HepG2 (cell line): ENCODE measurements around the gene CYB5R2. TPM values are rescaled to one million over a fixed set of nuclear protein-coding genes. Genes with fewer than 3 reads are reported as not detected.

ENCODE experiments used
- ARID4A ChIP-seq: sonication (generic); formaldehyde crosslinking; IDR thresholded peaks from 2 replicates; pipeline ENCODE4 v1.5.0; 2020; ENCODE audit warnings: mild to moderate bottlenecking, missing genetic modification reagents, borderline replicate concordance
- MIER2 ChIP-seq: IDR thresholded peaks from 2 replicates; pipeline ENCODE4 v1.6.1; 2016; ENCODE audit warnings: missing biosample characterization, missing genetic modification reagents
- MXI1 ChIP-seq: IDR thresholded peaks from 3 replicates; pipeline ENCODE4 v1.6.1; 2012; ENCODE audit warnings: low read depth, low read length, inconsistent platforms, borderline replicate concordance
- NPAS2 ChIP-seq: sonication (generic); formaldehyde crosslinking; IDR thresholded peaks from 2 replicates; pipeline ENCODE4 v1.8.0; 2022; ENCODE audit warnings: mild to moderate bottlenecking, missing genetic modification reagents, borderline replicate concordance
- RBM39 ChIP-seq: fragments of 200-400 bp; formaldehyde crosslinking; IDR thresholded peaks from one replicate; pipeline ENCODE4 v1.6.1; 2018; ENCODE audit warnings: antibody characterized with exemption, mild to moderate bottlenecking, low read depth, low read length; ENCODE audit not compliant: poor library complexity, severe bottlenecking
- SUZ12 ChIP-seq: fragments of 150-350 bp; IDR thresholded peaks from 2 replicates; pipeline ENCODE4 v1.6.1; 2014; ENCODE audit warnings: low read depth, low read length
- TBX2 ChIP-seq: sonication (generic); formaldehyde crosslinking; IDR thresholded peaks from 2 replicates; pipeline ENCODE4 v1.5.0; 2020; ENCODE audit warnings: missing genetic modification reagents, mild to moderate bottlenecking, borderline replicate concordance
- THYN1 ChIP-seq: sonication (generic); formaldehyde crosslinking; IDR thresholded peaks from 2 replicates; pipeline ENCODE4 v1.8.1; 2023; ENCODE audit warnings: low read depth, mild to moderate bottlenecking, moderate library complexity, missing genetic modification reagents, borderline replicate concordance
- TIGD3 ChIP-seq: sonication (generic); formaldehyde crosslinking; IDR thresholded peaks from 2 replicates; pipeline ENCODE4 v1.5.1; 2020; ENCODE audit warnings: mild to moderate bottlenecking, missing genetic modification reagents, borderline replicate concordance
- ZBTB34 ChIP-seq: sonication (generic); formaldehyde crosslinking; IDR thresholded peaks from 2 replicates; pipeline ENCODE4 v1.8.0; 2022; ENCODE audit warnings: mild to moderate bottlenecking, missing genetic modification reagents
- ZNF431 ChIP-seq: sonication (generic); formaldehyde crosslinking; IDR thresholded peaks from 2 replicates; pipeline ENCODE4 v1.9.0; 2022; ENCODE audit warnings: missing genetic modification reagents, low read depth, mild to moderate bottlenecking, borderline replicate concordance
- ZNF674 ChIP-seq: sonication (generic); formaldehyde crosslinking; IDR thresholded peaks from 2 replicates; pipeline ENCODE4 v1.5.0; 2020; ENCODE audit warnings: low read depth, mild to moderate bottlenecking, missing genetic modification reagents
- ZNF83 ChIP-seq: sonication (generic); formaldehyde crosslinking; IDR thresholded peaks from 2 replicates; pipeline ENCODE4 v1.4.0; 2020; ENCODE audit warnings: missing genetic modification reagents, mild to moderate bottlenecking, borderline replicate concordance
- ZSCAN21 ChIP-seq: sonication (generic); formaldehyde crosslinking; IDR thresholded peaks from 2 replicates; pipeline ENCODE4 v1.8.0; 2022; ENCODE audit warnings: mild to moderate bottlenecking, missing genetic modification reagents, moderate library complexity, borderline replicate concordance
- ZSCAN5A ChIP-seq: sonication (generic); formaldehyde crosslinking; IDR thresholded peaks from 2 replicates; pipeline ENCODE4 v1.8.0; 2022; ENCODE audit warnings: mild to moderate bottlenecking, missing genetic modification reagents, borderline replicate concordance
- polyA plus RNA-seq, 8 experiments: library from polyadenylated mRNA; depleted of rRNA in 3 of 8; stranded (reverse) in 7 of 8; unstranded in 1 of 8; fragments of >200 nt; fragmentation: Illumina TruSeq in 4 of 8; extraction: Trizol in 4 of 8; gene quantifications; 2 replicates each; pipeline versions ENCODE4 v1.2.1 to v1.2.3, GENCODE V29; 2011 to 2016; ENCODE audit warnings: low read depth in 4 of 8, missing spikeins in 1 of 8, mixed read lengths in 1 of 8; ENCODE audit not compliant: insufficient read depth in 1 of 8
- total RNA-seq, 5 experiments: library from RNA; depleted of rRNA; stranded (reverse); fragments of >200 nt; fragmentation: Illumina TruSeq; extraction: Trizol; gene quantifications; 2 replicates each; pipeline ENCODE4 v1.2.3, GENCODE V29; 2016; ENCODE audit warnings: low read depth in 1 of 5
- TF ChIP-seq, protein P1 (sequence below): sonication (generic); formaldehyde crosslinking; IDR thresholded peaks from 2 replicates; pipeline ENCODE4 v1.4.0; 2020; ENCODE audit warnings: missing genetic modification reagents

Gene CYB5R2
- total and polyA plus RNA-seq, 2 of the 13 experiments (the other 11 are each of a cell fraction or from before 2014, with no cell fraction given) = 0.40 to 0.51 TPM

DNA sequence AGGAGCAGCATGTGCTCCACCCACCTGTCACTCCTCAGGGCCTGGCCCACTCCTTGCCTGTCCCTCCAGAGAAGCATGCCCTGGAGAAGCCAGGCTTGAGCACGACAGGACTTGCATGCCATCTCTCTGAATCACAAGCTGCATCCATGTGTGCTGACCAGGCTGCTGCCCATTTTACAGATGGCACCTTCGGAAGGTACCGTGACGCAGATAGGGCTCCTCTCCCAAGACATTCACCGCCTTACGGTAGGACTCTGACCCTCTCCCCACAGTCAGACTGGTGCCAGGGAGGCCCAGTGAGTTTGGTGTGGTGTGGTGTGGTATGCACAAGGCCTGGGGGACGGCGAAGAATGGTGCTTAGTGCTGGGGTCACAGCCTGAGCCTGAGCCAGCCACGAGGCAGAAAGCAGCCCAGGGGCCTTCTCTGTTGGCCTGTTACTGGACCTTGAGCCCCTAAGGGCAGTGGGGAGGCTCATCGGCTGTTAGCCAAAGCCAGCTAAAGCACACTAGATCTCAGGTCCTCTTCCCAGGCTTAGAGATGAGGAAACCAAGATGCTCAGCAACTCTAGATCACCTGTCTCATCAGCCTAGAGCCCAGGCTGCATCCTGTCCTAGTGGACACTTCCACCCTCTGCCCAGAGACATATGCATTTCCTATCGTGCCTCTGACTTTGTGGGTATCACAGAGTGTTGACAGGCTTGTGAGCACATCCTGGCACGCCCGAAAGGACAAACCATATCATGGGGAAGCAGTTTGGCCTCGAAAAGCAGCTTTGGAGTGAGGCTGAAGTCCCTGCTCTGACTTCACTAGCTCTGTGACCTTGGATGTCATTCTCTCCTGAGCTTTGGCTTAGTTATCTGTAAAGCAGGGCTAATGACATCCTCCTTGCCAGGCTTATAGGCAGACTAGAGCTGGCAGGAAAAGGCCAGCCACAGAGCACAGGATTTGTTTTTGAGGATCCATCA lies 17.8 kb downstream of the CYB5R2 start (continued):
- TF ChIP-seq, protein P1, sequence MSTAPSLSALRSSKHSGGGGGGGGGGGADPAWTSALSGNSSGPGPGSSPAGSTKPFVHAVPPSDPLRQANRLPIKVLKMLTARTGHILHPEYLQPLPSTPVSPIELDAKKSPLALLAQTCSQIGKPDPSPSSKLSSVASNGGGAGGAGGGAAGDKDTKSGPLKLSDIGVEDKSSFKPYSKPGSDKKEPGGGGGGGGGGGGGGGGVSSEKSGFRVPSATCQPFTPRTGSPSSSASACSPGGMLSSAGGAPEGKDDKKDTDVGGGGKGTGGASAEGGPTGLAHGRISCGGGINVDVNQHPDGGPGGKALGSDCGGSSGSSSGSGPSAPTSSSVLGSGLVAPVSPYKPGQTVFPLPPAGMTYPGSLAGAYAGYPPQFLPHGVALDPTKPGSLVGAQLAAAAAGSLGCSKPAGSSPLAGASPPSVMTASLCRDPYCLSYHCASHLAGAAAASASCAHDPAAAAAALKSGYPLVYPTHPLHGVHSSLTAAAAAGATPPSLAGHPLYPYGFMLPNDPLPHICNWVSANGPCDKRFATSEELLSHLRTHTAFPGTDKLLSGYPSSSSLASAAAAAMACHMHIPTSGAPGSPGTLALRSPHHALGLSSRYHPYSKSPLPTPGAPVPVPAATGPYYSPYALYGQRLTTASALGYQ = no peak
- TF ChIP-seq ZBTB34 (CRISPR knock-in tag) (no peak), MXI1 (no peak), THYN1 (CRISPR knock-in tag) (no peak), ZNF431 (CRISPR knock-in tag) (no peak), ZNF674 (CRISPR knock-in tag) (no peak), NPAS2 (CRISPR knock-in tag) (no peak), MIER2 (CRISPR knock-in tag) (no peak), TIGD3 (CRISPR knock-in tag) (no peak), ZSCAN5A (no peak), RBM39 (no peak), SUZ12 (no peak), ZSCAN21 (CRISPR knock-in tag) (no peak; the same call in 1 of the 2 replicates), ZNF83 (no peak), ARID4A (CRISPR knock-in tag) (0 out of 2 replicates have a peak, but pooled peaks have one; percentile 17), TBX2 (0 out of 2 replicates have a peak, but pooled peaks have one; percentile 8)
